Activated CD4-positive, CD25-positive, alpha-beta regulatory T cell treated with anti-CD3 and anti-CD28 coated beads, Interleukin-2, amount 50 U/mL, for 72 hours (primary cell): Measurements from ENCODE around the gene CROCC2.

Experiments
- DNase-seq: peaks from one replicate; pipeline ENCODE4 v3.0.0; 2021

The CROCC2 gene

GRCh38 chr2:240992572-240993291 lies 86.6 kb downstream of the CROCC2 start:
- DNase-seq: peak; percentile 32

GRCh38 chr2:240993446-240994170 lies 87.5 kb downstream of the CROCC2 start:
- DNase-seq: peak; percentile 27

- peak; percentile 23 for DNase-seq
Measured at GRCh38 chr2:240994171-240994896, 88.2 kb downstream of the CROCC2 start.

GRCh38 chr2:240995041-240996021 lies 89.2 kb downstream of the CROCC2 start:
- peak; percentile 24 for DNase-seq

- DNase-seq: peak; percentile 27
Measured at GRCh38 chr2:240996161-240996833, 90.2 kb downstream of the CROCC2 start.

- DNase-seq: peak; percentile 22
Measured at GRCh38 chr2:240996834-240997140, 90.7 kb downstream of the CROCC2 start.

- peak; percentile 29 for DNase-seq
Measured at GRCh38 chr2:240997141-240997855, 91.2 kb downstream of the CROCC2 start.

GRCh38 chr2:240997856-240998705 lies 91.9 kb downstream of the CROCC2 start, which contains the start of gene SNED1:
TSS of gene SNED1 (plus strand) at chr2:240998618. CDS start at chr2:240998838, 220 bp downstream.
- peak; percentile 72 for DNase-seq

GRCh38 chr2:240998706-240998994 lies 92.5 kb downstream of the CROCC2 start:
- no peak for DNase-seq

- DNase-seq: peak; percentile 30
Measured at GRCh38 chr2:240998995-240999791, 93.1 kb downstream of the CROCC2 start.

- peak; percentile 25 for DNase-seq
Measured at GRCh38 chr2:240999873-241000541, 93.9 kb downstream of the CROCC2 start.

GRCh38 chr2:241000831-241001321 lies 94.7 kb downstream of the CROCC2 start:
- peak; percentile 23 for DNase-seq

GRCh38 chr2:241001413-241002274 lies 95.5 kb downstream of the CROCC2 start:
- peak; percentile 18 for DNase-seq

GRCh38 chr2:241002275-241003046 lies 96.3 kb downstream of the CROCC2 start:
- no peak for DNase-seq

- DNase-seq: peak; percentile 14
Measured at GRCh38 chr2:241003047-241003360, 96.9 kb downstream of the CROCC2 start.

- DNase-seq: peak; percentile 20
Measured at GRCh38 chr2:241003369-241003768, 97.2 kb downstream of the CROCC2 start.
